ENCODE measurements around the gene CRACR2B.

Gene CRACR2B

GRCh38 chr11:838441-839279 lies 10.9 kb downstream of the CRACR2B start:
- no peak for DNase-seq (ENCODE audit: low read depth, low spot score)

- DNase-seq (ENCODE audit: low read depth, low spot score) = no peak
Observed at GRCh38 chr11:839280-839623, 11.5 kb downstream of the CRACR2B start.

- DNase-seq (ENCODE audit: low read depth, low spot score) = no peak
Observed at GRCh38 chr11:839875-840617, 12.3 kb downstream of the CRACR2B start.

- DNase-seq (ENCODE audit: low read depth, low spot score) = no peak
Observed at GRCh38 chr11:841981-842369, 14.3 kb downstream of the CRACR2B start.

- DNase-seq (ENCODE audit: low read depth, low spot score) = no peak
Observed at GRCh38 chr11:842370-843002, 14.8 kb downstream of the CRACR2B start, which contains the start of the genes POLR2L and TSPAN4. Gene POLR2L (minus strand): TSS chr11:842529. CDS start chr11:842508, 21 bp downstream. Gene TSPAN4 (plus strand): TSS chr11:842852. CDS start chr11:850305, 7,453 bp downstream.

- no peak for DNase-seq (ENCODE audit: low read depth, low spot score)
Observed at GRCh38 chr11:843086-843734, 15.5 kb downstream of the CRACR2B start.

GRCh38 chr11:843818-844692 lies 16.3 kb downstream of the CRACR2B start:
- no peak for DNase-seq (ENCODE audit: low read depth, low spot score)

- peak; percentile 82 for DNase-seq (ENCODE audit: low read depth, low spot score)
Observed at GRCh38 chr11:844693-845644, 17.2 kb downstream of the CRACR2B start.

GRCh38 chr11:845872-846495 lies 18.3 kb downstream of the CRACR2B start:
- DNase-seq (ENCODE audit: low read depth, low spot score) = no peak

- no peak for DNase-seq (ENCODE audit: low read depth, low spot score)
Observed at GRCh38 chr11:846496-847098, 18.9 kb downstream of the CRACR2B start.

- DNase-seq (ENCODE audit: low read depth, low spot score) = no peak
Observed at GRCh38 chr11:847876-848275, 20.2 kb downstream of the CRACR2B start.

GRCh38 chr11:848380-848931 lies 20.7 kb downstream of the CRACR2B start:
- DNase-seq (ENCODE audit: low read depth, low spot score) = no peak

GRCh38 chr11:849104-849824 lies 21.5 kb downstream of the CRACR2B start:
- DNase-seq (ENCODE audit: low read depth, low spot score) = no peak

GRCh38 chr11:849951-850774 lies 22.4 kb downstream of the CRACR2B start:
- no peak for DNase-seq (ENCODE audit: low read depth, low spot score)

GRCh38 chr11:850775-851763 lies 23.4 kb downstream of the CRACR2B start:
- DNase-seq (ENCODE audit: low read depth, low spot score) = no peak

GRCh38 chr11:852762-853161 lies 25.0 kb downstream of the CRACR2B start:
- DNase-seq (ENCODE audit: low read depth, low spot score) = no peak

Measured in brain pericyte (primary cell).